ENCODE results near the gene PCDHA3.
"Not testable (repeated sequence)": the region's sequence is repeated elsewhere in the genome, so short reads cannot be mapped to it uniquely, and the experiment has no call there.

Gene PCDHA3

DNA sequence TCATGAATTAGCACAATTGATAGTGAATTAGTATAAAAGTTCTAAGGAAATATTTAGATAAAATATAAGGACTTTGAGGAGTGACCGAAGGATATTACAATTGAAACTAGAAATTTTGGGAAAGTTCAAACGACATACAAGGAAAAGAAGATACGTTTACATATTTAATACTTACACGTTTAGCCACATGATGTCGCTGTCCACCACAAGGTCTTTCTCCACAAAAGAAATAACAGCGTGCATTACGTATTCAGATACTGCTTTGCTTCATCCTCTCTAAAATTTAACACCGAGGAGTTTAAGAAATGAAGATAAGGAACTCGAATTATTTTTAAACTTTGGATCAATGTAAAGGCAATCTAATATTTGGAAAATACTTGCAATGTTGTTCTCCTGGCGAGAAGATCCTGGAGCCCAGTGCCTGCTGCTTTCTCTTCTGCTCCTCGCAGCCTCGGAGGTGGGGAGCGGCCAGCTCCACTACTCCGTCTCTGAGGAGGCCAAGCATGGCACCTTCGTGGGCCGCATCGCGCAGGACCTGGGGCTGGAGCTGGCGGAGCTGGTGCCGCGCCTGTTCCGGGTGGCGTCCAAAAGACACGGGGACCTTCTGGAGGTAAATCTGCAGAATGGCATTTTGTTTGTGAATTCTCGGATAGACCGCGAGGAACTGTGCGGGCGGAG is at the start of gene PCDHA3:
Gene PCDHA3, plus strand, starts transcription at position 242 of the 678 bp plus-strand sequence.
- no peak for DNase-seq

DNA sequence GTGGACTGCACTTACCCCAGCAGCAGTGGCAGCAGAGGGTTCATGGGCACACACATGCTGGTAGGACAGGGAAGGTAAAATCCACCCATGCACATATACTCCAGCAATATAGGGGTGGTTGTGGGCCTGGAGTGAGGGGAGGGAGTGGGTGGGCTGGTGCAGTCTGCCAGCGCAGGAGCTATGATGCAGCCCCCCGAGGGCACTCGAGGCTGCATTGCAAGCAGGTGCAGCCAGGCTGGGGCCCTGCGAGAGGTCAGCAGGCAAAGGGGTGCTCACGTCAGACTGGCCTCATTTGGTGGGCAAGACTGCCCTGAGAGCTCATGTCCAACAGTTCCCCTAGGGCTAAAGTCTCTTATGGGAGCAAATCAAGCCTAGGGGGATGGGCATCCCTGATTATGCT is 47.3 kb upstream of the PCDHA3 start:
- DNase-seq = no peak

DNA sequence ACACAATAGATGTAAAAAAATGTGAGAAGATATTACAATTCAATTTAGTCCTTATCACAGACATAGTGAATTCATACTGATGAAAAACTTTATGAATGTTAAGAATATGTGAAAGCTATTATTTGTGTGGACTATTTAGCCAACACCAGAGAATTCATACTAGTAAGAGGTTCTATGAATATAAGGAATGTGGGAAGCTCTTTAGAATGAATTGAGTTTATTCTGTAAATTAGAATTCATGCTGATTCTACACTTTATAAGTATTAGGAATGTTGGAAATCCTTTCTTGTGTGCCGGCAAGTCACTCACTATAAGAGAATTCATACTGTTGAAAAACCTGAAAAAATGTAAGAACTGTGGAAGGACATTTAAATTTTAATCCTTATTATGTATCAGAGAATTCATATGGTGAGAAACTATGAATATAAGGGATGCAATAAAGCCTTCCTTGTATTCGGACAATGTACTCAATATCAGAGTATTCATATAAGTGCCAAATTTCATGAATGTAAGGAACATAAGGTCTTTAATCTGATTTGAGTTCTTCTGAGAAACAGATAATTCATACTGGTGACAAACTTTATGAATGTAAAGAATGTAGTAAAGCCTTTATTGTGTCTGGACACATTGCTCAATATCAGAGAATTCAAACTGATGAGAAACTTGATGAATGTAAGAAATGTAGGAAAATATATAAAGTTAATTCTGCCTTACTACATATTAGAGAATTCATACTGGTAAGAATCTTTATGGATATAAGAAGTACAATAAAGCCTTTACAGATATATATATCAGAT is 36.5 kb upstream of the PCDHA3 start:
- no peak for DNase-seq

DNA sequence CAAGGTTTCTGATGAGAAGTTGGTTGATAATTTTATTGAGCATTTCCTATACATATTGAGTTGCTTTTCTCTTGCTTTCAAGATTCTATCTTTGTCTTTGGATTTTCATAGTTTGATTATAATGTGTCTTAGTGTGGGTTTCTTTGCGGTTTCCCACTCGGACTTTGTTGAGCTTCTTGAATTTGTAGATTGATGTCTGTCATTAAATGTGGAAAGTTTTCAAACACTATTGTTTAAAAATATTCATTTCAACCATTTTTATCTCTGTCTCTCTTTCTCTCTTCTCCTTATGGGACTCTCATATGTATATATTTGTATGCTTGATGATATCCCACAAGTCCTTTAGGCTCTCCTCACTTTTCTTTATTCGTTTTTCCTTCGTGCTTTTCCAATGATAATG is 33.4 kb upstream of the PCDHA3 start:
- DNase-seq = no peak

DNA sequence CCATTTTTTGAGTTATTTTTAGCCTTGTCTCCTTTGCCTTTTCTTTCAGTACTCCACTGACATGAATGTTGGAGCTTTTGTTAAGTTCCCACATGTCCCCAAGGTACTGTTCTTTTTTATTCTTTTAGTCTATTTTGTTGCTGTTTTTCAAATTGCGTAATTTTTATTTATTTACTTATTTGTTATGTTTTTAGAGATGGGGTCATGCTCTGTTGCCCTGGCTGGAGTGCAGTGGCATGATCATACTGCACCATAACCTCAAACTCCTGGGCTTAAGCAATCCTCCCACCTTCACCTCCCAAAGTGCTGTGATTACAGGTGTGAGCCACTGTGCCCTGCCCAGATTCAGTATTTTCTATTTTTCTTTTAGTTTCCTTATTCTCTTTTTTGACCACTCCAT is 20.3 kb upstream of the PCDHA3 start:
- no peak for DNase-seq

DNA sequence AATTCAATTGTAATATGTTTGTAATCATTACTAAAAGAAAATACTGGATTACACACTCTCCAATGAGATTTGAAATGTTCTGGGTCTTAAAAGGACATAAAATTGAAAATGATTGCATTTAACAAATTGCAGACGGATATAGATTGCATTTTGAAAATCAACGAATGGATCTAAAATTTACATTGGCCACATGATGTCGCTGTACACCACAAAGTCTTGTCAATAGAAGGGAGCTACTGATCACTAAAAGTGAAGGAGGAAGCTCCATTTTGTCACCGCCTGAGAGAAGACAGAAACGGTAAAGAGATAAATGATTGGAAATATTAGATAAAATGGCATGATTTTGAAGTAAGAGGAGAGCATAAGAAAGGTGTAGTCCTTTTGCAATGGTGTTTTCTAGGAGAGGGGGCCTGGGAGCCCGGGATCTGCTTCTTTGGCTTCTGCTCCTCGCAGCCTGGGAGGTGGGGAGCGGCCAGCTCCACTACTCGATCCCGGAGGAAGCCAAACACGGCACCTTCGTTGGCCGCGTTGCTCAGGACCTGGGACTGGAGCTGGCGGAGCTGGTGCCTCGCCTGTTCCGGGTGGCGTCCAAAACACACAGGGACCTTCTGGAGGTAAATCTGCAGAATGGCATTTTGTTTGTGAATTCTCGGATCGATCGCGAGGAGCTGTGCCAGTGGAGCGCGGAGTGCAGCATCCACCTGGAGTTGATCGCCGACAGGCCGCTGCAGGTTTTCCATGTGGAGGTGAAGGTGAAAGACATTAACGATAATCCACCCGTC is 14.8 kb upstream of the PCDHA3 start, which contains the start of gene PCDHA1:
Gene PCDHA1, plus strand, starts transcription at position 236 of the 782 bp plus-strand sequence.
- no peak for DNase-seq

DNA sequence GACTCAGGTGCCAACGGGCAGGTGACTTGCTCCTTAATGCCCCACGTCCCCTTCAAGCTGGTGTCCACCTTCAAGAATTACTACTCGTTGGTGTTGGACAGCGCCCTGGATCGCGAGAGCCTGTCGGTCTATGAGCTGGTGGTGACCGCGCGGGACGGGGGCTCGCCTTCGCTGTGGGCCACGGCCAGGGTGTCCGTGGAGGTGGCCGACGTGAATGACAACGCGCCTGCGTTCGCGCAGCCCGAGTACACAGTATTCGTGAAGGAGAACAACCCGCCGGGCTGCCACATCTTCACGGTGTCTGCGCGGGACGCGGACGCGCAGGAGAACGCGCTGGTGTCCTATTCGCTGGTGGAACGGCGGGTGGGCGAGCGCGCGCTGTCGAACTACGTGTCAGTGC is 13.4 kb upstream of the PCDHA3 start:
- not testable (repeated sequence) for DNase-seq

DNA sequence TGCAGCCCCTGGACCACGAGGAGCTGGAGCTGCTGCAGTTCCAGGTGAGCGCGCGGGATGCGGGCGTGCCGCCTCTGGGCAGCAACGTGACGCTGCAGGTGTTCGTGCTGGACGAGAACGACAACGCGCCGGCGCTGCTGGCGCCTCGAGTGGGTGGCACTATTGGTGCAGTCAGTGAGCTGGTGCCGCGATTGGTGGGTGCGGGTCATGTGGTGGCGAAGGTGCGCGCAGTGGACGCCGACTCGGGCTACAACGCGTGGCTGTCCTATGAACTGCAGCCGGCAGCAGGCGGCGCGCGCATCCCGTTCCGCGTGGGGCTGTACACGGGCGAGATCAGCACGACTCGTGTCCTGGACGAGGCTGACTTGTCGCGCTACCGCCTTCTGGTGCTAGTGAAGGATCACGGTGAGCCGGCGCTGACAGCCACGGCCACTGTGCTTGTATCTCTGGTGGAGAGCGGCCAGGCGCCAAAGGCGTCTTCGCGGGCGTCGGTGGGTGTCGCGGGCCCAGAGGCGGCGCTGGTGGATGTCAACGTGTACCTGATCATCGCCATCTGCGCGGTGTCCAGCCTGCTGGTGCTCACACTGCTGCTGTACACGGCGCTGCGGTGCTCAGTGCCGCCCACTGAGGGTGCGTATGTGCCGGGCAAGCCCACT is 12.9 kb upstream of the PCDHA3 start:
- not testable (repeated sequence) for DNase-seq

DNA sequence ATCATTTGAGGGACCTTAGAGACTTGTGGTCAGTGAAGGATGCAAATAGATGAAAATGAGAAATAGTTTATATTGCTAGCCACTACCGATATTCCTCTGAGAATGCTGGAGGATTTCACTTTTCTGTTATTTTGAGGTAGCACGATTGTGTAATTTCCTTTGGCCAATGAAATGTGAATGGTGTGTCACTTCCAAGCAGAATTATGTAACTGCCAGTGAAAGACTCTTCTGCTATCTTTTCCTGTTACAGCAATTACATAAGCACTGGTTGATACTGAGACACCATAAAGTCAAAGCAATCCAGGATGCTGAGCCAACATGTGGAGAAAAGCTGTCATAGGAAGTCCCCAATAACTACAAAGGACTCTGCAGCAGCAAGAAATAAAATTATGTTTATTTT is 9.8 kb upstream of the PCDHA3 start:
- no peak for DNase-seq

DNA sequence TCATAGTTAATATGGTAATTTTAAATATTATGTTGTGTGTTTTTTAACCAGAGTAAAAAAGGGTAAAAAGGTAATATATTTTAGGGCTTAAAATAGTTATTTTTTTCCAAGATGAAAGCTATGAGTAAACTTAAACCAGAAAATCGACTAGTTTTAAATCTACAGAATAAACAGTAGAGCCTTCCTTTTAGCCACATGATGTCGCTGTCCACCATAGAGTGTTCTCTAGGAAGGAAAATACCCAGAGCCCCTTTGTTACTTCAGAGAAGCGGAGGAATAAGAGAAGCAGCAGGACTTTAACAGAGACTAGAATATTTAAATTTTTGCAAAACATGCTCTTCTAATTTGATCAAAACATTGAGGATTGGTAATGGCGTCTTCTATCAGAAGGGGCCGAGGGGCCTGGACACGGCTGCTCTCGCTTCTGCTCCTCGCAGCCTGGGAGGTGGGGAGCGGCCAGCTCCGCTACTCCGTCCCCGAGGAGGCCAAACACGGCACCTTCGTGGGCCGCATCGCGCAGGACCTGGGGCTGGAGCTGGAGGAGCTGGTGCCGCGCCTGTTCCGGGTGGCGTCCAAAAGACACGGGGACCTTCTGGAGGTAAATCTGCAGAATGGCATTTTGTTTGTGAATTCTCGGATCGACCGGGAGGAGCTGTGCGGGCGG is 6.1 kb upstream of the PCDHA3 start, which contains the start of gene PCDHA2:
Gene PCDHA2, plus strand, starts transcription at position 258 of the 664 bp plus-strand sequence.
- DNase-seq = no peak

DNA sequence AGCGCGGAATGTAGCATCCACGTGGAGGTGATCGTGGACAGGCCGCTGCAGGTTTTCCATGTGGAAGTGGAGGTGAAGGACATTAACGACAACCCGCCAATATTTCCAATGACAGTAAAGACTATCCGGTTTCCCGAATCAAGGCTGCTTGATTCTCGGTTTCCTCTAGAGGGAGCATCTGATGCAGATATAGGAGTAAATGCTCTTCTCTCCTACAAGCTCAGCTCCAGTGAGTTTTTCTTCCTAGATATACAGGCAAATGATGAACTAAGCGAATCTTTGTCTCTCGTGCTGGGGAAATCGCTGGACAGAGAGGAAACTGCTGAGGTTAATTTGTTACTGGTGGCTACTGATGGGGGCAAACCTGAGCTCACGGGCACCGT is 5.6 kb upstream of the PCDHA3 start:
- no peak for DNase-seq

DNA sequence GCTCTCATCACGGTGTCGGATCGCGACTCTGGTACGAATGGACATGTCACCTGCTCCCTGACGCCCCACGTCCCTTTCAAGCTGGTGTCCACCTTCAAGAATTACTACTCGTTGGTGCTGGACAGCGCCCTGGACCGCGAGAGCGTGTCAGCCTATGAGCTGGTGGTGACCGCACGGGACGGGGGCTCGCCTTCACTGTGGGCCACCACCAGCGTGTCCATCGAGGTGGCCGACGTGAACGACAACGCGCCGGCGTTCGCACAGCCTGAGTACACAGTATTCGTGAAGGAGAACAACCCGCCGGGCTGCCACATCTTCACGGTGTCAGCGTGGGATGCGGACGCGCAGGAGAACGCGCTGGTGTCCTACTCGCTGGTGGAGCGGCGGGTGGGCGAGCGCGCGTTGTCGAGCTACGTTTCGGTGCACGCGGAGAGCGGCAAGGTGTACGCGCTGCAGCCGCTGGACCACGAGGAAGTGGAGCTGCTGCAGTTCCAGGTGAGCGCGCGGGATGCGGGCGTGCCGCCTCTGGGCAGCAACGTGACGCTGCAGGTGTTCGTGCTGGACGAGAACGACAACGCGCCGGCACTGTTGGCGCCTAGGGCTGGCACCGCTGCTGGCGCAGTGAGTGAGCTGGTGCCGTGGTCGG is 4.7 kb upstream of the PCDHA3 start:
- not testable (repeated sequence) for DNase-seq

DNA sequence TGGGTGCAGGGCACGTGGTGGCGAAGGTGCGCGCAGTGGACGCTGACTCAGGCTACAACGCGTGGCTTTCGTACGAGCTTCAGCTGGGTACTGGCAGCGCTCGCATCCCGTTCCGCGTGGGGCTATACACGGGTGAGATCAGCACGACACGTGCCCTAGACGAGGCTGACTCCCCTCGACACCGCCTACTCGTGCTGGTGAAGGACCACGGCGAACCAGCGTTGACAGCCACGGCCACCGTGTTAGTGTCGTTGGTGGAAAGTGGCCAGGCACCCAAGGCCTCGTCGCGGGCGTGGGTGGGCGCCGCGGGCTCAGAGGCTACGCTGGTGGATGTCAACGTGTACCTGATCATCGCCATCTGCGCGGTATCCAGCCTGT is 4.2 kb upstream of the PCDHA3 start:
- no peak for DNase-seq

DNA sequence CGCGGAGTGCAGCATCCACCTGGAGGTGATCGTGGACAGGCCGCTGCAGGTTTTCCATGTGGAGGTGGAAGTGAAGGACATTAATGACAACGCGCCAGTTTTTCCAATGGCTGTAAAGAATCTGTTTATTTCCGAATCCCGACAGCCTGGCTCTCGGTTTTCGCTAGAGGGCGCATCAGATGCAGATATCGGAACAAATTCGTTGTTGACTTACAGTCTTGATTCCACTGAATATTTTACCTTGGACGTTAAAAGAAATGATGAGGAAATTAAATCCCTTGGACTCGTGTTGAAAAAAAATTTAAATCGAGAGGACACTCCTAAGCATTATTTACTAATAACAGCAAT is 611 bp downstream of the PCDHA3 start:
- no peak for DNase-seq

DNA sequence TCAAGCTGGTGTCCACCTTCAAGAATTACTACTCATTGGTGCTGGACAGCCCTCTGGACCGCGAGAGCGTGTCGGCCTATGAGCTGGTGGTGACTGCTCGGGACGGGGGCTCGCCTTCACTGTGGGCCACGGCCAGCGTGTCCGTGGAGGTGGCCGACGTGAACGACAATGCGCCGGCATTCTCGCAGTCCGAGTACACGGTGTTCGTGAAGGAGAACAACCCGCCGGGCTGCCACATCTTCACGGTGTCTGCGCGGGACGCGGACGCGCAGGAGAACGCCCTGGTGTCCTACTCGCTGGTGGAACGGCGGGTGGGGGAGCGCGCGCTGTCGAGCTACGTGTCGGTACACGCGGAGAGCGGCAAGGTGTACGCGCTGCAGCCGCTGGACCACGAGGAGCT is 1.5 kb downstream of the PCDHA3 start:
- DNase-seq = not testable (repeated sequence)

DNA sequence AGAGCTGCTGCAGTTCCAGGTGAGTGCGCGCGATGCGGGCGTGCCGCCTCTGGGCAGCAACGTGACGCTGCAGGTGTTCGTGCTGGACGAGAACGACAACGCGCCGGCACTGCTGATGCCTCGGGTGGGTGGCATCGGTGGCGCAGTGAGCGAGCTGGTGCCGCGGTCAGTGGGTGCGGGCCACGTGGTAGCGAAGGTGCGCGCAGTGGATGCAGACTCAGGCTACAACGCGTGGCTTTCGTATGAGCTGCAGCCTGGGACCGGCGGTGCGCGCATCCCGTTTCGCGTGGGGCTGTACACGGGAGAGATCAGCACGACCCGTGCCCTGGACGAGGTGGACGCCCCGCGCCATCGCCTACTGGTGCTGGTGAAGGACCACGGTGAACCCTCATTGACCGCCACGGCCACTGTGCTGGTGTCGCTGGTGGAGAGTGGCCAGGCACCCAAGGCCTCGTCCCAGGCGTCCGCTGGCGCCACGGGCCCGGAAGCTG is 2.0 kb downstream of the PCDHA3 start:
- DNase-seq = no peak

DNA sequence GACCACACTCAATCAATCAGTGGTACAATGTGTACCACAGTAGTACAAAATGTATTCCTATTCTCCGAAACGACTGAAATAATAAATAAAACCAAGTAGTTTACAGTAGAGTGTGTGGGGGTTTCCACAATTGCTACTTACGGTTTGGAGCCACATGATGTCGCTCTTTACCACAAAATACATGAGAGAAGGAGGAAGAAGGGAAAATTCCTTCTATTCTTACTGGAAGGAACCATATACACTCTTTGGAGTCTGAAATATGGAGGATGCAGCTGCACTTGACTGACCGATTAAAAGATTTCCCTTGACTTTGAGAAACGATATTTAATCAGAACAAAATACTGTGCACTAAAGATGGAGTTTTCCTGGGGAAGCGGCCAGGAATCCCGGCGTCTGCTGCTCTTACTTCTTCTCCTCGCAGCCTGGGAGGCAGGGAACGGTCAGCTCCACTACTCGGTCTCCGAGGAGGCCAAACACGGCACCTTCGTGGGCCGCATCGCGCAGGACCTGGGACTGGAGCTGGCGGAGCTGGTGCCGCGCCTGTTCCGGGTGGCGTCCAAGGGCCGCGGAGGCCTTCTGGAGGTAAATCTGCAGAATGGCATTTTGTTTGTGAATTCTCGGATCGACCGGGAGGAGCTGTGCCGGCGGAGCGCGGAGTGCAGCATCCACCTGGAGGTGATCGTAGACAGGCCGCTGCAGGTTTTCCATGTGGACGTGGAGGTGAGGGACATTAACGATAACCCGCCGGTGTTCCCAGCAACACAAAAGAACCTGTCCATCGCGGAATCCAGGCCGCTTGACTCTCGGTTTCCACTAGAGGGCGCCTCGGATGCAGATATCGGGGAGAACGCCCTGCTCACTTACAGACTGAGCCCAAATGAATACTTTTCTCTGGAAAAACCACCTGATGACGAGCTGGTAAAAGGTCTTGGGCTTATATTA is 6.2 kb downstream of the PCDHA3 start, which contains the start of gene PCDHA4:
Gene PCDHA4, plus strand, starts transcription at position 235 of the 942 bp plus-strand sequence.
- DNase-seq = no peak

DNA sequence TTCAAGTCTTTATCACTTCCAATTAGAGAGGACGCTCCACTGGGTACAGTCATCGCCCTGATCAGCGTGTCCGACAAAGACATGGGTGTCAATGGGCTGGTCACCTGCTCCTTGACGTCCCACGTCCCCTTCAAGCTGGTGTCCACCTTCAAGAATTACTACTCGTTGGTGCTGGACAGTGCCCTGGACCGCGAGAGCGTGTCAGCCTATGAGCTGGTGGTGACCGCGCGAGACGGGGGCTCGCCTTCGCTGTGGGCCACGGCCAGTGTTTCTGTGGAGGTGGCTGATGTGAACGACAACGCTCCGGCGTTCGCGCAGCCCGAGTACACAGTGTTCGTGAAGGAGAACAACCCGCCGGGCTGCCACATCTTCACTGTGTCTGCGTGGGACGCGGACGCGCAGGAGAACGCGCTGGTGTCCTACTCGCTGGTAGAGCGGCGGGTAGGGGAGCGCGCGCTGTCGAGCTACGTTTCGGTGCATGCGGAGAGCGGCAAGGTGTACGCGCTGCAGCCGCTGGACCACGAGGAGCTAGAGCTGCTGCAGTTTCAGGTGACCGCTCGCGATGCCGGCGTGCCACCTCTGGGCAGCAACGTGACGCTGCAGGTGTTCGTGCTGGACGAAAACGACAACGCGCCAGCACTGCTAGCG is 7.5 kb downstream of the PCDHA3 start:
- DNase-seq = not testable (repeated sequence)

DNA sequence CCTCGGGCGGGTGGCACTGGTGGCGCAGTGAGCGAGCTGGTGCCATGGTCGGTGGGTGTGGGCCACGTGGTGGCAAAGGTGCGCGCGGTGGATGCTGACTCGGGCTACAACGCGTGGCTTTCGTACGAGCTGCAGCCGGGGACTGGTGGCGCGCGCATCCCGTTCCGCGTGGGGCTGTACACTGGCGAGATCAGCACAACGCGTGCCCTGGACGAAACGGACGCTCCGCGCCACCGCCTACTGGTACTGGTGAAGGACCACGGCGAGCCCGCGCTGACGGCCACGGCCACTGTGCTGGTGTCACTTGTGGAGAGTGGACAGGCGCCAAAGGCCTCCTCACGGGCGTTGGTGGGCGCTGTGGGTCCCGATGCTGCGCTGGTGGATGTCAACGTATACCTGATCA is 8.0 kb downstream of the PCDHA3 start:
- no peak for DNase-seq
